Skin epidermis (tissue), 12 donors: ENCODE measurements around the gene RAD51C.
"Not testable (repeated sequence)": the region's sequence is repeated elsewhere in the genome, so short reads cannot be mapped to it uniquely, and the experiment has no call there.

ENCODE experiments used
- H3K27ac ChIP-seq, 21 experiments: fragments of 200-600 bp; sonication (generic) in 11 of 21; one replicate each; pipeline ENCODE4 v1.5.0; 2020; ENCODE audit warnings: mild to moderate bottlenecking in 3 of 21, inconsistent platforms in 2 of 21, moderate library complexity in 2 of 21
- H3K4me3 ChIP-seq, 7 experiments: fragments of 200-600 bp; sonication (generic) in 2 of 7; one replicate each; pipeline ENCODE4 v1.5.0; 2020; ENCODE audit warnings: inconsistent platforms in 2 of 7, mild to moderate bottlenecking in 2 of 7, moderate library complexity in 1 of 7

Gene RAD51C

GRCh38 chr17:58679263-58680037 lies 13.0 kb upstream of the RAD51C start:
- no peak overlapping the region for H3K4me3 ChIP-seq
- peak overlapping the region in 3 of 21 experiments; percentile 2 to 34 (median 15) for H3K27ac ChIP-seq

GRCh38 chr17:58680038-58680369 lies 12.4 kb upstream of the RAD51C start:
- peak overlapping the region in 3 of 21 experiments; percentile 2 to 34 (median 15) for H3K27ac ChIP-seq

GRCh38 chr17:58684003-58684402 lies 8.4 kb upstream of the RAD51C start:
- no peak overlapping the region for H3K27ac ChIP-seq

More at GRCh38 chr17:58680038-58680369, 12.4 kb upstream of the RAD51C start:
- H3K4me3 ChIP-seq: no peak overlapping the region

GRCh38 chr17:58684462-58684861 lies 7.9 kb upstream of the RAD51C start:
- not testable (repeated sequence) for H3K27ac ChIP-seq, H3K4me3 ChIP-seq

More at GRCh38 chr17:58684003-58684402, 8.4 kb upstream of the RAD51C start:
- no peak overlapping the region for H3K4me3 ChIP-seq

GRCh38 chr17:58686980-58687379 lies 5.4 kb upstream of the RAD51C start:
- no peak overlapping the region for H3K27ac ChIP-seq

GRCh38 chr17:58688521-58688920 lies 3.9 kb upstream of the RAD51C start:
- Histone ChIP-seq H3K4me3 (no peak overlapping the region), H3K27ac (no peak overlapping the region)

More at GRCh38 chr17:58686980-58687379, 5.4 kb upstream of the RAD51C start:
- no peak overlapping the region for H3K4me3 ChIP-seq

GRCh38 chr17:58690033-58690432 lies 2.4 kb upstream of the RAD51C start:
- H3K4me3 ChIP-seq, H3K27ac ChIP-seq: not testable (repeated sequence)

- H3K27ac ChIP-seq: peak within 1 kb of the TSS in 20 of 21 experiments; percentile 14 to 89 (median 78)
Observed at GRCh38 chr17:58691701-58692238, 632 bp upstream of the RAD51C start, which contains the start of gene TEX14. Gene TEX14, minus strand, starts transcription at chr17:58692045. Its CDS starts 40,044 bp downstream, at chr17:58652001.

GRCh38 chr17:58693208-58693607 lies 806 bp downstream of the RAD51C start:
- H3K27ac ChIP-seq: peak overlapping the region in 16 of 21 experiments; percentile 63 to 89 (median 80)
- peak overlapping the region; percentile 47 to 83 (median 67) for H3K4me3 ChIP-seq

More at GRCh38 chr17:58691701-58692238, 632 bp upstream of the RAD51C start, which contains the start of gene TEX14:
- peak within 1 kb of the TSS; percentile 47 to 83 (median 67) for H3K4me3 ChIP-seq

GRCh38 chr17:58693751-58694150 lies 1.3 kb downstream of the RAD51C start:
- peak overlapping the region in 1 of 21 experiments; percentile 21 for H3K27ac ChIP-seq
- H3K4me3 ChIP-seq: no peak overlapping the region

GRCh38 chr17:58694302-58694701 lies 1.9 kb downstream of the RAD51C start:
- H3K27ac ChIP-seq: no peak overlapping the region

GRCh38 chr17:58694826-58695225 lies 2.4 kb downstream of the RAD51C start:
- Histone ChIP-seq H3K4me3 (no peak overlapping the region), H3K27ac (no peak overlapping the region)

More at GRCh38 chr17:58694302-58694701, 1.9 kb downstream of the RAD51C start:
- no peak overlapping the region for H3K4me3 ChIP-seq

- no peak overlapping the region for H3K4me3 ChIP-seq
- no peak overlapping the region for H3K27ac ChIP-seq
Observed at GRCh38 chr17:58699771-58700170, 7.4 kb downstream of the RAD51C start.

- no peak overlapping the region for H3K27ac ChIP-seq
- H3K4me3 ChIP-seq: no peak overlapping the region
Observed at GRCh38 chr17:58702045-58702476, 9.7 kb downstream of the RAD51C start.

GRCh38 chr17:58702708-58703107 lies 10.3 kb downstream of the RAD51C start:
- Histone ChIP-seq H3K27ac (no peak overlapping the region), H3K4me3 (no peak overlapping the region)

- H3K27ac ChIP-seq: no peak overlapping the region
Observed at GRCh38 chr17:58703137-58703915, 10.9 kb downstream of the RAD51C start.

GRCh38 chr17:58703916-58704286 lies 11.5 kb downstream of the RAD51C start:
- H3K27ac ChIP-seq: no peak overlapping the region
- no peak overlapping the region for H3K4me3 ChIP-seq

More at GRCh38 chr17:58703137-58703915, 10.9 kb downstream of the RAD51C start:
- no peak overlapping the region for H3K4me3 ChIP-seq

GRCh38 chr17:58706351-58707140 lies 14.1 kb downstream of the RAD51C start:
- H3K27ac ChIP-seq: no peak overlapping the region
- no peak overlapping the region for H3K4me3 ChIP-seq

GRCh38 chr17:58710948-58711552 lies 18.6 kb downstream of the RAD51C start:
- Histone ChIP-seq H3K27ac (no peak overlapping the region), H3K4me3 (no peak overlapping the region)
